ENCODE data around the gene POLN.
A peak's percentile ranks its signal among the peaks of the same experiment; 100 is the strongest.

POLN gene

GRCh38 chr4:2183394-2183793 is 58.5 kb downstream of the POLN start:
- no peak for TF ChIP-seq CTCF (IDR thresholded peaks at IDR 0.05; ENCODE audit: low read depth, low read length)
- DNase-seq (ENCODE audit: low read depth, low spot score) = no peak
- no peak overlapping the region for H3K4me3 ChIP-seq (ENCODE audit: low read depth, low read length)
- in situ Hi-C loops (cut with HindIII; ENCODE audit: low sequenced_read_pairs) = no loop called here

- no peak for TF ChIP-seq CTCF (IDR thresholded peaks at IDR 0.05; ENCODE audit: low read depth, low read length)
Observed at GRCh38 chr4:2182994-2183393, 58.9 kb downstream of the POLN start.

GRCh38 chr4:2180410-2180809 is 61.5 kb downstream of the POLN start:
- DNase-seq (ENCODE audit: low read depth, low spot score) = no peak
- TF ChIP-seq CTCF (IDR thresholded peaks at IDR 0.05; ENCODE audit: low read depth, low read length) = no peak
- H3K4me3 ChIP-seq (ENCODE audit: low read depth, low read length) = no peak overlapping the region
- in situ Hi-C loops (cut with HindIII; ENCODE audit: low sequenced_read_pairs) = no loop called here

More at GRCh38 chr4:2182994-2183393, 58.9 kb downstream of the POLN start:
- no peak overlapping the region for H3K4me3 ChIP-seq (ENCODE audit: low read depth, low read length)
- in situ Hi-C loops (cut with HindIII; ENCODE audit: low sequenced_read_pairs) = no loop called here
- no peak for DNase-seq (ENCODE audit: low read depth, low spot score)

- no peak overlapping the region for H3K4me3 ChIP-seq (ENCODE audit: low read depth, low read length)
- TF ChIP-seq CTCF (IDR thresholded peaks at IDR 0.05; ENCODE audit: low read depth, low read length) = no peak
- DNase-seq (ENCODE audit: low read depth, low spot score) = no peak
- in situ Hi-C loops (cut with HindIII; ENCODE audit: low sequenced_read_pairs) = no loop called here
Observed at GRCh38 chr4:2179717-2180116, 62.2 kb downstream of the POLN start.

GRCh38 chr4:2178986-2179385 is 62.9 kb downstream of the POLN start:
- in situ Hi-C loops (cut with HindIII; ENCODE audit: low sequenced_read_pairs) = no loop called here
- DNase-seq (ENCODE audit: low read depth, low spot score) = no peak
- no peak for TF ChIP-seq CTCF (IDR thresholded peaks at IDR 0.05; ENCODE audit: low read depth, low read length)
- H3K4me3 ChIP-seq (ENCODE audit: low read depth, low read length) = no peak overlapping the region

- peak; percentile 17 for TF ChIP-seq CTCF (IDR thresholded peaks at IDR 0.05; ENCODE audit: low read depth, low read length)
- no peak overlapping the region for H3K4me3 ChIP-seq (ENCODE audit: low read depth, low read length)
- DNase-seq (ENCODE audit: low read depth, low spot score) = no peak
- in situ Hi-C loops (cut with HindIII; ENCODE audit: low sequenced_read_pairs) = no loop called here
Observed at GRCh38 chr4:2177443-2178093, 64.4 kb downstream of the POLN start.

All from astrocyte of the spinal cord (primary cell).